ENCODE measurements around the gene PDS5B. TPM values are rescaled to one million over a fixed set of nuclear protein-coding genes. Genes with fewer than 3 reads are reported as not detected.

Gene PDS5B
- total and polyA plus RNA-seq, 2 of the 8 experiments (the other 6 are each of a cell fraction or from before 2014, with no cell fraction given) = 5.5 to 54.6 TPM

- TF ChIP-seq CHD7 (IDR thresholded peaks at IDR 0.05; ENCODE audit: insufficient replicate concordance, low read length) (peak; percentile 70), POU5F1 (IDR thresholded peaks at IDR 0.05; ENCODE audit: low read depth, low read length) (no peak), SP4 (IDR thresholded peaks at IDR 0.05; ENCODE audit: low read length) (0 out of 2 replicates have a peak, but pooled peaks have one; percentile 7), GTF2F1 (IDR thresholded peaks at IDR 0.05; ENCODE audit: borderline replicate concordance, low read depth, low read length) (no peak), KDM4A (IDR thresholded peaks at IDR 0.05; ENCODE audit: low read depth, low read length, severe bottlenecking) (peak; percentile 49), JUND (IDR thresholded peaks at IDR 0.05; ENCODE audit: low read length) (no peak), KDM5A (IDR thresholded peaks at IDR 0.05; ENCODE audit: low read length) (peak; percentile 13; the same call in 1 of the 2 replicates), POLR2AphosphoS5 (IDR thresholded peaks at IDR 0.05; ENCODE audit: low read depth, low read length) (peak; percentile 80), TAF7 (optimal IDR thresholded peaks at IDR 0.05; ENCODE audit: borderline replicate concordance, low read depth, low read length) (peak; percentile 31), ATF3 (IDR thresholded peaks at IDR 0.05; ENCODE audit: insufficient read depth, low read depth, low read length) (no peak), JUN (IDR thresholded peaks at IDR 0.05; ENCODE audit: low read depth, low read length) (no peak)
Observed at GRCh38 chr13:32538621-32539246, 47.5 kb upstream of the PDS5B start, which contains the start of gene N4BP2L2 (continued).

Measured in H1 (cell line).